Neural cell (in vitro differentiated cells): Measurements from ENCODE around the gene STMN3. TPM values are rescaled to one million over a fixed set of nuclear protein-coding genes. Genes with fewer than 3 reads are reported as not detected.

Experiments used
- H2AFZ ChIP-seq: fragments of 200-600, 300-800 bp; sonication (generic), shearing (Covaris generic); 2 replicates; pipeline ENCODE4 v1.6.0; 2014; ENCODE audit warnings: low read depth, mild to moderate bottlenecking, antibody characterized with exemption, low read length, moderate library complexity
- H3F3A ChIP-seq: fragments of 200-600 bp; shearing (Covaris generic); 2 replicates; pipeline ENCODE4 v1.6.1; 2016; ENCODE audit warnings: mild to moderate bottlenecking, moderate library complexity, mixed read lengths, antibody characterized with exemption, low read length; ENCODE audit not compliant: insufficient read depth, poor library complexity, severe bottlenecking
- H3K27ac ChIP-seq: fragments of 200-600, 300-800 bp; sonication (generic), shearing (Covaris generic); 2 replicates; pipeline ENCODE4 v1.5.1; 2014; ENCODE audit warnings: mild to moderate bottlenecking, low read length, moderate library complexity
- H3K27me3 ChIP-seq: fragments of 300-800, 200-600 bp; sonication (generic), shearing (Covaris generic); 2 replicates; pipeline ENCODE4 v1.6.0; 2014; ENCODE audit warnings: mild to moderate bottlenecking, low read depth, low read length, moderate library complexity; ENCODE audit not compliant: insufficient read depth
- H3K36me3 ChIP-seq: fragments of 300-800, 200-600 bp; sonication (generic), shearing (Covaris generic); 2 replicates; pipeline ENCODE4 v1.5.1; 2014; ENCODE audit warnings: mild to moderate bottlenecking, antibody characterized with exemption, low read length, moderate library complexity; ENCODE audit not compliant: insufficient read depth
- H3K4me2 ChIP-seq: fragments of 300-800, 200-600 bp; sonication (generic), shearing (Covaris generic); 2 replicates; pipeline ENCODE4 v1.6.0; 2014; ENCODE audit warnings: mild to moderate bottlenecking, low read length
- H3K4me3 ChIP-seq: fragments of 300-800, 200-600 bp; sonication (generic), shearing (Covaris generic); 2 replicates; pipeline ENCODE4 v1.5.1; 2014; ENCODE audit warnings: mild to moderate bottlenecking, low read length, moderate library complexity
- H3K79me2 ChIP-seq: fragments of 200-600 bp; shearing (Covaris generic); replicated peaks from 2 replicates; pipeline ENCODE4 v1.6.0; 2014; ENCODE audit warnings: mild to moderate bottlenecking, low read length, moderate library complexity; ENCODE audit not compliant: insufficient read depth
- H3K9ac ChIP-seq: fragments of 300-800, 200-600 bp; sonication (generic), shearing (Covaris generic); 2 replicates; pipeline ENCODE4 v1.6.1; 2016; ENCODE audit warnings: mild to moderate bottlenecking, low read length, mixed read lengths
- H3K9me2 ChIP-seq: fragments of 200-600 bp; shearing (Covaris generic); 2 replicates; pipeline ENCODE4 v1.6.1; 2016; ENCODE audit warnings: mild to moderate bottlenecking, low read length, mixed read lengths; ENCODE audit not compliant: insufficient read depth
- H3K9me3 ChIP-seq: fragments of 200-600, 300-800 bp; sonication (generic), shearing (Covaris generic); 2 replicates; pipeline ENCODE4 v1.6.1; 2016; ENCODE audit warnings: mild to moderate bottlenecking, mixed run types, low read length, moderate library complexity, mixed read lengths
- H4K20me1 ChIP-seq: fragments of 200-600 bp; shearing (Covaris generic); 2 replicates; pipeline ENCODE4 v1.6.1; 2016; ENCODE audit warnings: mild to moderate bottlenecking, mixed run types; ENCODE audit not compliant: insufficient read depth
- EP300 ChIP-seq: fragments of 450-650 bp; conservative IDR thresholded peaks from 2 replicates; pipeline ENCODE4 v1.6.1; 2014; ENCODE audit warnings: antibody characterized with exemption, mild to moderate bottlenecking, moderate library complexity; ENCODE audit not compliant: poor library complexity, severe bottlenecking
- EZH2 ChIP-seq: fragments of 200-600, 300-800 bp; shearing (Covaris generic), sonication (generic); IDR thresholded peaks from 2 replicates; pipeline ENCODE4 v1.6.1; 2014; ENCODE audit warnings: antibody characterized with exemption, low read length, borderline replicate concordance, mild to moderate bottlenecking; ENCODE audit not compliant: insufficient read depth, poor library complexity, severe bottlenecking
- MXI1 ChIP-seq: fragments of 450-650 bp; conservative IDR thresholded peaks from 2 replicates; pipeline ENCODE4 v1.6.1; 2014; ENCODE audit warnings: antibody characterized with exemption, mild to moderate bottlenecking; ENCODE audit not compliant: poor library complexity, severe bottlenecking
- POLR2AphosphoS5 ChIP-seq: IDR thresholded peaks from 2 replicates; pipeline ENCODE4 v1.6.1; 2012
- RAD21 ChIP-seq: fragments of 450-650 bp; conservative IDR thresholded peaks from 2 replicates; pipeline ENCODE4 v1.6.1; 2014; ENCODE audit warnings: antibody characterized with exemption, mild to moderate bottlenecking, moderate library complexity
- REST ChIP-seq: IDR thresholded peaks from 2 replicates; pipeline ENCODE4 v1.6.1; 2012; ENCODE audit warnings: borderline replicate concordance
- SMC3 ChIP-seq: fragments of 450-650 bp; conservative IDR thresholded peaks from 2 replicates; pipeline ENCODE4 v1.6.1; 2014; ENCODE audit warnings: antibody characterized with exemption, mild to moderate bottlenecking, moderate library complexity; ENCODE audit not compliant: poor library complexity
- TAF1 ChIP-seq: IDR thresholded peaks from 2 replicates; pipeline ENCODE4 v1.6.1; 2012; ENCODE audit warnings: low read depth
- polyA plus RNA-seq: library from polyadenylated mRNA; depleted of rRNA; stranded (reverse); fragments of >200 nt; gene quantifications from 2 replicates; pipeline ENCODE4 v1.2.3, GENCODE V29; 2014
- TF ChIP-seq, protein P1 (sequence below): fragments of 450-650 bp; IDR thresholded peaks from 2 replicates; pipeline ENCODE4 v1.5.1; 2014; ENCODE audit warnings: antibody characterized with exemption, mild to moderate bottlenecking, moderate library complexity; ENCODE audit not compliant: poor library complexity, severe bottlenecking

The STMN3 gene
- polyA plus RNA-seq, 1 donor from 2014 or later: 268 TPM

DNA sequence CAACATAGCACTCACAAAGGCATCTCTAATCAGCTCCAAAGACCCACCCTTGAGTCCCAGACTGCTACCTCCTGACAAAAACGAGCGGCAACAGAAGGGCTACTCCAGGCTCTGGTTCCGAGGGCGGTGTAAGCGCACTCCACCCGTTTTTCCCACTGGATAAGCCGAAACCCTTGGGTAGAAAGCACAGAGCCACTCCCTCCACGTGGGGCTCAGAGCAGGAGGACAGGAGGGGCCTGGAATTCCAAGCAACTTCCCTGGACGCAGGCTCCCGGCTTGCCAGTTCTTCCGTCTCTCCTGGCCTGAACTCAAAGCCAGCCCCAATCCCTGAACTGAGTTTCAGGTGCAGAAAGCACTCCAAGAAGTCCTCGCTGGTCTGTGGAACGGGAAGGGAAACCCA lies 33.7 kb downstream of the STMN3 start:
- Histone ChIP-seq H3K79me2 (peaks cover 15% of the 10 kb centered on the region), H3K27ac (no peak overlapping the region)
- TF ChIP-seq REST (no peak), MXI1 (no peak), SMC3 (no peak), TAF1 (no peak), EZH2 (no peak), POLR2AphosphoS5 (no peak), RAD21 (no peak), EP300 (no peak)
- TF ChIP-seq, protein P1, sequence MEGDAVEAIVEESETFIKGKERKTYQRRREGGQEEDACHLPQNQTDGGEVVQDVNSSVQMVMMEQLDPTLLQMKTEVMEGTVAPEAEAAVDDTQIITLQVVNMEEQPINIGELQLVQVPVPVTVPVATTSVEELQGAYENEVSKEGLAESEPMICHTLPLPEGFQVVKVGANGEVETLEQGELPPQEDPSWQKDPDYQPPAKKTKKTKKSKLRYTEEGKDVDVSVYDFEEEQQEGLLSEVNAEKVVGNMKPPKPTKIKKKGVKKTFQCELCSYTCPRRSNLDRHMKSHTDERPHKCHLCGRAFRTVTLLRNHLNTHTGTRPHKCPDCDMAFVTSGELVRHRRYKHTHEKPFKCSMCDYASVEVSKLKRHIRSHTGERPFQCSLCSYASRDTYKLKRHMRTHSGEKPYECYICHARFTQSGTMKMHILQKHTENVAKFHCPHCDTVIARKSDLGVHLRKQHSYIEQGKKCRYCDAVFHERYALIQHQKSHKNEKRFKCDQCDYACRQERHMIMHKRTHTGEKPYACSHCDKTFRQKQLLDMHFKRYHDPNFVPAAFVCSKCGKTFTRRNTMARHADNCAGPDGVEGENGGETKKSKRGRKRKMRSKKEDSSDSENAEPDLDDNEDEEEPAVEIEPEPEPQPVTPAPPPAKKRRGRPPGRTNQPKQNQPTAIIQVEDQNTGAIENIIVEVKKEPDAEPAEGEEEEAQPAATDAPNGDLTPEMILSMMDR: no peak

DNA sequence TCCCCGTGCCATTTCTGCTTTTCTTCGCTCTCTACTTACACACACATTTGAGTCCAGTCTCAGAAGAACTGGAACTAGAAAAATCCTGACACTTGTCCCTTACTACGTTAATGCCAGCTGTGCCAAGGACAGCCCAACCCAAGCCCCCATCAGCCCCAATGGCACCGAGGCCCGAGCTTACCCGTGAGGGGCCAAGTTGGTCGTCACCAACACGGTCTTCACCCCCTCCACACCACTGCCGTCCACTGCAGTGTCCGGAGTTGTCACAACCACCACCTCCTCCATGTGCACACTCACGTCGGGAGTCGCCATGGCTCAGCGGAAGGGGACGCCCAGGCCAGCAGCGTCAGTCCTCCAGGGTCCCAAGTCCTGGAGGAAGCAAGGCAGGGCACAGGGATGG lies 34.1 kb downstream of the STMN3 start:
- H2AFZ ChIP-seq: no peak overlapping the region
- H3K9ac ChIP-seq: no peak overlapping the region
- TF ChIP-seq REST (no peak), MXI1 (no peak), SMC3 (no peak), EZH2 (no peak), RAD21 (no peak), POLR2AphosphoS5 (no peak), TAF1 (no peak), EP300 (no peak)
- TF ChIP-seq, protein P1: no peak
- H3K4me2 ChIP-seq: no peak overlapping the region
- H3K79me2 ChIP-seq: peaks cover 15% of the 10 kb centered on the region
- H3F3A ChIP-seq: no peaks in the 10 kb centered on the region
- H3K9me2 ChIP-seq: no peaks in the 10 kb centered on the region
- no peak overlapping the region for H3K4me3 ChIP-seq
- H3K9me3 ChIP-seq: no peaks in the 10 kb centered on the region
- no peak overlapping the region for H3K27ac ChIP-seq
- no peaks in the 10 kb centered on the region for H3K27me3 ChIP-seq
- H4K20me1 ChIP-seq: no peaks in the 10 kb centered on the region
- no peaks in the 10 kb centered on the region for H3K36me3 ChIP-seq

More for the DNA sequence above, 33.7 kb downstream of the STMN3 start:
- H3K36me3 ChIP-seq: no peaks in the 10 kb centered on the region
- H3K4me2 ChIP-seq: no peak overlapping the region
- H3K27me3 ChIP-seq: no peaks in the 10 kb centered on the region
- no peaks in the 10 kb centered on the region for H3K9me2 ChIP-seq
- no peaks in the 10 kb centered on the region for H3K9me3 ChIP-seq
- H4K20me1 ChIP-seq: no peaks in the 10 kb centered on the region
- no peak overlapping the region for H3K9ac ChIP-seq
- no peak overlapping the region for H2AFZ ChIP-seq
- H3F3A ChIP-seq: no peaks in the 10 kb centered on the region
- H3K4me3 ChIP-seq: no peak overlapping the region
